Activated CD4-positive, alpha-beta memory T cell treated with anti-CD3 and anti-CD28 coated beads, Interleukin-2, amount 10 ng/mL, durations not matched to agents 7 days and 5 days (primary cell): ENCODE data around the gene LZTS3. TPM values are rescaled to one million over a fixed set of nuclear protein-coding genes. Genes with fewer than 3 reads are reported as not detected.
"Not testable (repeated sequence)": the region's sequence is repeated elsewhere in the genome, so short reads cannot be mapped to it uniquely, and the experiment has no call there.

Source experiments
- CTCF ChIA-PET: fragments of 350-600 bp; sonication (Branson Sonifier 250); formaldehyde crosslinking; loops from one replicate; lab custom pipeline; 2021; ENCODE audit warnings: antibody characterized with exemption, inconsistent platforms; lab: Charles Lee
- POLR2A ChIA-PET: fragments of 350-600 bp; sonication (Branson Sonifier 250); formaldehyde crosslinking; loops from one replicate; lab custom pipeline; 2021; ENCODE audit warnings: antibody characterized with exemption; lab: Charles Lee
- DNase-seq: peaks from one replicate; pipeline ENCODE4 v3.0.0-alpha.2; 2020
- H3K27ac Mint-ChIP-seq: one replicate; pipeline ENCODE4 v1.8.0; 2021; ENCODE audit warnings: mild to moderate bottlenecking, mixed read lengths
- H3K27me3 Mint-ChIP-seq: one replicate; pipeline ENCODE4 v1.8.0; 2021; ENCODE audit warnings: mixed read lengths
- H3K36me3 Mint-ChIP-seq: one replicate; pipeline ENCODE4 v1.8.0; 2021; ENCODE audit warnings: low read depth, mixed read lengths
- H3K4me1 Mint-ChIP-seq: one replicate; pipeline ENCODE4 v1.8.0; 2021; ENCODE audit warnings: mixed read lengths
- H3K4me3 Mint-ChIP-seq: one replicate; pipeline ENCODE4 v1.8.0; 2021; ENCODE audit warnings: mild to moderate bottlenecking, mixed read lengths
- H3K9me3 Mint-ChIP-seq: one replicate; pipeline ENCODE4 v1.8.0; 2021; ENCODE audit warnings: mixed read lengths
- total RNA-seq, 2 experiments: library from RNA; stranded (reverse); gene quantifications; one replicate each; pipeline ENCODE4 v1.2.3, GENCODE V29; 2021

Gene LZTS3
- total RNA-seq, 2 experiments from 2014 or later: 0.90 to 1.0 TPM

- POLR2A ChIA-PET: interaction anchor here (1.3 kb wide), 1 partner anchor 24 kb away, joined by 3 read pairs; no protein-coding TSS in a partner anchor
Observed at GRCh38 chr20:3162080-3162611, 11.2 kb downstream of the LZTS3 start.

DNA sequence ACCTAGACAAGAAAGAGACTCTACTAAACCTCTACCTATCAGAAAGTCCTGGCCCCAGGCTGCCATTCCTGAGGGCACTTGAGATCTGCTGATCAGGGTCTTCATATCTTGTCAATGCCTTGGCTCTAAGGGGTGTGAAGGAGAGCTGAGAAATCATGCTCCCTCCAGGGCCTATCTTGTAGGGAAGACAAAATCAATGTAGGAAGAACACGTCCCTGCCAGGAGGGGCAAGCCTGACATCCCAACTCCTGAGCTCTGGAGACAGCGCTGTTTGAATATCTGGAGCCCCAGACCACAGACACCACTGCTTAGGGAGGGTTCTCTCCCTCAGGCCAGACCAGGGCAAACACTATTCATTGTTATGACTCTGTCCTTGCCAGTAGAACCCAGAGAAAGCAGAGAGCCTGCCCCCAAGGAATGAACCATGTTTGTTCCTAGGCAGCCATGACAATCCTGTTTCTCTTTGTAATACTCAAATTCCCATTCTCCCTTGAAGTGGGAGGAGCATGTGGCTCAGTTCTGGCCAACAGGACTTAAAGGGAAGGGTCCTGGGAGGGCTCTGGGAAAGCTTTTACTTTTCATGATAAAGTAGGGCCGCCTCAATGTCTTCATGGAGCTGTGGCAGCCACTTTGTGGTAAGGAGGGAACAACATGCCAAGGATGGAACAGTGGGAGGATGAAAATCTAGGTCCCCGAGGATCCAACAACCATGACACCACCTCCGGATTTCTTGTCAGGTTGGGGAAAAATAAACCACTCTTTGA lies 11.9 kb downstream of the LZTS3 start:
- H3K36me3 Mint-ChIP-seq: peaks cover 13% of the 10 kb centered on the region
- ChIA-PET POLR2A (interaction anchor here (1.0 to 3.5 kb wide), 3 partner anchors 15 to 42 kb away, joined by 3 to 22 read pairs (median 3); partner anchors contain the start of gene DDRGK1), CTCF (interaction anchor here (1.8 kb wide), 1 partner anchor 109 kb away, joined by 5 read pairs; no protein-coding TSS in a partner anchor)
- H3K27me3 Mint-ChIP-seq: peaks cover 2% of the 10 kb centered on the region
- no peaks in the 10 kb centered on the region for H3K9me3 Mint-ChIP-seq
- H3K4me1 Mint-ChIP-seq: peaks cover 27% of the 10 kb centered on the region
- no peak for DNase-seq
- no peak overlapping the region for H3K27ac Mint-ChIP-seq
- peak overlapping the region; percentile 28 for H3K4me3 Mint-ChIP-seq

More at GRCh38 chr20:3162080-3162611, 11.2 kb downstream of the LZTS3 start:
- CTCF ChIA-PET: interaction anchor here (1.8 kb wide), 1 partner anchor 110 kb away, joined by 5 read pairs; no protein-coding TSS in a partner anchor
- Mint-ChIP-seq H3K36me3 (peaks cover 8% of the 10 kb centered on the region), H3K27me3 (peaks cover 2% of the 10 kb centered on the region), H3K4me3 (no peak overlapping the region), H3K9me3 (no peaks in the 10 kb centered on the region), H3K4me1 (peaks cover 20% of the 10 kb centered on the region), H3K27ac (no peak overlapping the region)
- no peak for DNase-seq

- Mint-ChIP-seq H3K27ac (peak overlapping the region; percentile 40), H3K4me1 (peaks cover 36% of the 10 kb centered on the region), H3K27me3 (no peaks in the 10 kb centered on the region), H3K4me3 (no peak overlapping the region), H3K9me3 (no peaks in the 10 kb centered on the region), H3K36me3 (peaks cover 17% of the 10 kb centered on the region)
- POLR2A ChIA-PET: interaction anchor here (0.9 to 4.4 kb wide), 8 partner anchors 8 to 320 kb away, joined by 3 to 48 read pairs (median 5); partner anchors contain the start of genes DDRGK1, ITPA, PCED1A and PTPRA
- CTCF ChIA-PET: interaction anchor here (0.7 kb wide), 2 partner anchors 12 to 258 kb away, joined by 3 to 5 read pairs; no protein-coding TSS in a partner anchor
- DNase-seq: no peak
Observed at GRCh38 chr20:3160418-3160817, 12.9 kb downstream of the LZTS3 start.

DNA sequence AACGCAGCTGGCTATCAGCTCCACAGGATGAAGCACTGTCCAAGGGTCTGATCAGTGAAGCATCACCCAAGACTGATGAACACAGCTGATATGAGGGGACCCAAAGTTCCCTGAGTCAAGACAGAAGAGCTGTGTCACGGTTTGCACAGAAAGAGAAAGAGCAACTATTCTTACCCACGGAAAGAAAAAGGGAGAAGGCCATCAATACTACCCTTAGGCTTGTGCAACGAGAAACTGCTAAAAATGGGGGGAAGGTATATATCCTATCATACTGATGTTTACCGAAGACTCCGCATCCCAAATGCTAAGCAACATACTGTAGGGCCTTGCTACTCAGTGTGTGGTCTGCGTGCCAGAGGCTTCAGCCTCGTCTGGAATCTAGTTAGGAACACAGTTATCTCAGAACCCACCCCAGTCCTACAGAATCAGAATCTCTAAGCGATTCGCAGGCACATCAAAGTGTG lies 14.3 kb downstream of the LZTS3 start:
- Mint-ChIP-seq H3K9me3 (no peaks in the 10 kb centered on the region), H3K36me3 (peaks cover 20% of the 10 kb centered on the region), H3K4me3 (peak overlapping the region; percentile 91), H3K27me3 (no peaks in the 10 kb centered on the region), H3K27ac (peak overlapping the region; percentile 93), H3K4me1 (peaks cover 44% of the 10 kb centered on the region)
- POLR2A ChIA-PET: interaction anchor here (0.5 to 4.4 kb wide), 20 partner anchors 9 to 1649 kb away, joined by 3 to 48 read pairs (median 4); partner anchors contain the start of genes DDRGK1, ITPA, PCED1A and PTPRA
- DNase-seq: peak; percentile 29
- CTCF ChIA-PET: interaction anchor here (2.5 kb wide), 1 partner anchor 106 kb away, joined by 8 read pairs; no protein-coding TSS in a partner anchor

DNA sequence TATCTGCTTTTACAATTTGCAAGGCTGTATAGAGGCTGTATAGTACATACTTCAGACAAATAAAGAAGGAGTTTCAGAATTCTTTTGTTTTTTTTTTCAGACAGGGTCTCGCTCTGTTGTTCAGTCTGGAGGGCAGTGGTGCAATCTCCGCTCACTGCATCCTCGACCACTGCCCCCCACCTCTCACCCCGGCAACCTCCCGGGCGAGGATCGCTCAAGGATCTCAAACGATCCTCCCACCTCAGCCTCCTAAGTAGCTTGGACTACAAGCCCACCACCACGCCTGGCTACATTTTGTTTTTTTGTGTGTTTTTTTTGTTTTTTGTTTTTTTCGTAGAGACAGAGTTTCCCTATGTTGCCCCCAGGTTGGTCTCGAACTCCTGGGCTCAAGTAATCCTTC lies 15.5 kb downstream of the LZTS3 start:
- H3K27ac Mint-ChIP-seq: peak overlapping the region; percentile 93
- CTCF ChIA-PET: interaction anchor here (0.7 to 2.5 kb wide), 8 partner anchors 9 to 174 kb away, joined by 3 to 8 read pairs (median 4); partner anchors contain the start of gene ITPA
- H3K9me3 Mint-ChIP-seq: no peaks in the 10 kb centered on the region
- no peaks in the 10 kb centered on the region for H3K27me3 Mint-ChIP-seq
- peaks cover 28% of the 10 kb centered on the region for H3K36me3 Mint-ChIP-seq
- H3K4me3 Mint-ChIP-seq: peak overlapping the region; percentile 91
- DNase-seq: no peak
- POLR2A ChIA-PET: interaction anchor here (0.6 to 4.4 kb wide), 19 partner anchors 8 to 506 kb away, joined by 3 to 48 read pairs (median 3); partner anchors contain the start of genes ITPA, PCED1A and VPS16
- H3K4me1 Mint-ChIP-seq: peaks cover 52% of the 10 kb centered on the region

GRCh38 chr20:3156811-3157619 lies 16.3 kb downstream of the LZTS3 start:
- ChIA-PET CTCF (interaction anchor here (0.7 to 2.5 kb wide), 9 partner anchors 8 to 173 kb away, joined by 3 to 8 read pairs (median 4); partner anchors contain the start of gene ITPA), POLR2A (interaction anchor here (0.6 to 4.4 kb wide), 16 partner anchors 9 to 251 kb away, joined by 3 to 48 read pairs (median 3); partner anchors contain the start of gene ITPA)
- Mint-ChIP-seq H3K27ac (peak overlapping the region; percentile 93), H3K27me3 (no peaks in the 10 kb centered on the region), H3K36me3 (peaks cover 28% of the 10 kb centered on the region), H3K4me3 (peak overlapping the region; percentile 91), H3K4me1 (peaks cover 57% of the 10 kb centered on the region), H3K9me3 (no peaks in the 10 kb centered on the region)
- DNase-seq: no peak

GRCh38 chr20:3152057-3152644 lies 21.2 kb downstream of the LZTS3 start:
- not testable (repeated sequence) for DNase-seq, H3K9me3 Mint-ChIP-seq, H3K27ac Mint-ChIP-seq, H3K27me3 Mint-ChIP-seq, H3K4me3 Mint-ChIP-seq
- ChIA-PET POLR2A (interaction anchor here (1.0 kb wide), 1 partner anchor 13 kb away, joined by 3 read pairs; no protein-coding TSS in a partner anchor), CTCF (interaction anchor here (0.5 to 1.4 kb wide), 4 partner anchors 35 to 184 kb away, joined by 3 to 4 read pairs (median 3); no protein-coding TSS in a partner anchor)
- Mint-ChIP-seq H3K36me3 (peaks cover 52% of the 10 kb centered on the region), H3K4me1 (peaks cover 52% of the 10 kb centered on the region)

DNA sequence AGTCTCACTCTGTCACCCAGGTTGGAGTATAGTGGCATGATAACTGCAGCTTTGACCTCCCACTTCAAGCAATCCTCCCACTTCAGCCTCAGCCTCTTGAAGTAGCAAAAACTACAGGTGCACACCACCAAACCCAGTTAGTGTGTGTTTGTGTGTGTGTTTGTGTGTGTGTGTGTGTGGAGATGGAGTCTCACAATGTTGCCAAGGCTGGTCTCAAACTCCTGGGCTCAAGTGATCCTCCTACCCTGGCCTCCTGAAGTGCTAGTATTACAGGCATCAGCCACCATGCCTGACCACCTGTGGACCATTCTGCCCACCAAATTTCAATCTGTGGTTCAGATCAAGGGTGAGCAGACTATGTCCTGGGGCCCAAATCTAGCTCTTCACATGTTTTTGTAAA lies 22.4 kb downstream of the LZTS3 start:
- ChIA-PET CTCF (no interaction called here), POLR2A (interaction anchor here (1.1 kb wide), 1 partner anchor 9 kb away, joined by 3 read pairs; the partner anchor contains the start of genes FASTKD5 and UBOX5)
- DNase-seq: no peak
- H3K27me3 Mint-ChIP-seq: no peaks in the 10 kb centered on the region
- H3K27ac Mint-ChIP-seq: no peak overlapping the region
- no peak overlapping the region for H3K4me3 Mint-ChIP-seq
- H3K36me3 Mint-ChIP-seq: peaks cover 53% of the 10 kb centered on the region
- peaks cover 42% of the 10 kb centered on the region for H3K4me1 Mint-ChIP-seq
- H3K9me3 Mint-ChIP-seq: no peaks in the 10 kb centered on the region

- CTCF ChIA-PET: no interaction called here
- POLR2A ChIA-PET: interaction anchor here (1.0 to 1.1 kb wide), 2 partner anchors 12 to 15 kb away, joined by 3 to 4 read pairs; no protein-coding TSS in a partner anchor
- H3K27me3 Mint-ChIP-seq: no peaks in the 10 kb centered on the region
- peaks cover 17% of the 10 kb centered on the region for H3K4me1 Mint-ChIP-seq
- H3K9me3 Mint-ChIP-seq: peaks cover 3% of the 10 kb centered on the region
- no peak for DNase-seq
- H3K36me3 Mint-ChIP-seq: peaks cover 46% of the 10 kb centered on the region
- H3K27ac Mint-ChIP-seq: no peak overlapping the region
- no peak overlapping the region for H3K4me3 Mint-ChIP-seq
Observed at GRCh38 chr20:3146732-3147341, 26.5 kb downstream of the LZTS3 start.

DNA sequence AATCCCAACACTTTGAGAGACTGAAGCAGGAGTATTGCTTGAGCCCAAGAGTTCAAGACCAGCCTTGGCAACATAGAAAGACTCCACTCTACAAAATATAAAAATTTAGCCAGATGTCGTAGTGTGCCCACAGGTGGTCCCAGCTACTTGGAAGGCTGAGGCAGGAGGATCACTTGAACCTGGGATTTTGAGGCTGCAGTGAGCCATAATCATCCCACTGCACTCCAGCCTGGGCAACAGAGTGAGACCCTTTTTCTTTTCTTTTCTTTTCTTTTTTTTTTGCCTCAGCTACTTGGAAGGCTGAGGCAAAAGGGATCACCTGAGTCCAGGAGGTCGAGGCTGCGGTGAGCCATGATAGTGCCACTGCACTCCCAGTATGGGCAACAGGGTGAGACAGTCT lies 31.6 kb downstream of the LZTS3 start:
- Mint-ChIP-seq H3K27ac (no peak overlapping the region), H3K27me3 (no peaks in the 10 kb centered on the region), H3K4me3 (no peak overlapping the region), H3K36me3 (peaks cover 25% of the 10 kb centered on the region), H3K9me3 (peaks cover 3% of the 10 kb centered on the region), H3K4me1 (peaks cover 6% of the 10 kb centered on the region)
- POLR2A ChIA-PET: interaction anchor here (1.3 kb wide), 1 partner anchor 16 kb away, joined by 3 read pairs; no protein-coding TSS in a partner anchor
- DNase-seq: no peak
- CTCF ChIA-PET: no interaction called here

- H3K27ac Mint-ChIP-seq: no peak overlapping the region
- CTCF ChIA-PET: no interaction called here
- peaks cover 4% of the 10 kb centered on the region for H3K4me1 Mint-ChIP-seq
- DNase-seq: no peak
- H3K36me3 Mint-ChIP-seq: peaks cover 13% of the 10 kb centered on the region
- H3K27me3 Mint-ChIP-seq: no peaks in the 10 kb centered on the region
- no peak overlapping the region for H3K4me3 Mint-ChIP-seq
- POLR2A ChIA-PET: no interaction called here
- no peaks in the 10 kb centered on the region for H3K9me3 Mint-ChIP-seq
Observed at GRCh38 chr20:3137492-3137891, 35.9 kb downstream of the LZTS3 start.
